B cell (primary cell): ENCODE data around the gene ILDR1. TPM values are rescaled to one million over a fixed set of nuclear protein-coding genes. Genes with fewer than 3 reads are reported as not detected.

ENCODE experiments used
- ATAC-seq: fragments of 200-7000 bp; cut with Tn5 transposase; one replicate; pipeline ENCODE4 v1.10.0; 2021; ENCODE audit warnings: low read depth, mild to moderate bottlenecking, moderate number of reproducible peaks, moderate library complexity
- CTCF ChIA-PET: fragments of 350-600 bp; sonication (Branson Sonifier 250); formaldehyde crosslinking; loops from one replicate; lab custom pipeline; 2021; ENCODE audit warnings: antibody characterized with exemption, inconsistent platforms; lab: Charles Lee
- POLR2A ChIA-PET: fragments of 350-600 bp; sonication (Branson Sonifier 250); formaldehyde crosslinking; loops from one replicate; lab custom pipeline; 2021; ENCODE audit warnings: antibody characterized with exemption; lab: Charles Lee
- DNase-seq: peaks from one replicate; pipeline ENCODE4 v3.0.0; 2013
- H2AFZ ChIP-seq: 2 replicates; pipeline ENCODE4 v1.6.1; 2012; ENCODE audit warnings: mild to moderate bottlenecking, low read depth, low read length; ENCODE audit not compliant: insufficient read depth, poor library complexity, severe bottlenecking
- H3K27ac ChIP-seq, 2 donors: 1 replicate in 1 of 2; 2 replicates in 1 of 2; pipeline ENCODE4 v1.5.1; 2012 to 2013; ENCODE audit warnings: low read length in 2 of 2, mild to moderate bottlenecking in 2 of 2, moderate library complexity in 1 of 2
- H3K27me3 ChIP-seq, 4 experiments: fragments of 200-600 bp in 1 of 4; sonication (generic) in 1 of 4; replicated peaks in 1 of 4; 1 replicate in 2 of 4; 2 replicates in 2 of 4; pipeline versions ENCODE4 v1.6.1 to v1.7.0; 2013 to 2016; ENCODE audit warnings: low read length in 3 of 4, mild to moderate bottlenecking in 2 of 4, mixed read lengths in 1 of 4, moderate library complexity in 1 of 4; ENCODE audit not compliant: insufficient read depth in 4 of 4, control insufficient read depth in 3 of 4; ENCODE audit errors: control extremely low read depth in 1 of 4
- H3K36me3 ChIP-seq, 2 experiments: replicated peaks in 1 of 2; 1 replicate in 1 of 2; 2 replicates in 1 of 2; pipeline versions ENCODE4 v1.6.1 to v1.7.1; 2013; ENCODE audit warnings: low read length in 1 of 2; ENCODE audit not compliant: insufficient read depth in 2 of 2, control insufficient read depth in 1 of 2; ENCODE audit errors: control extremely low read depth in 1 of 2, extremely low read depth in 1 of 2
- H3K4me1 ChIP-seq, 2 donors: fragments of 200-600 bp in 1 of 2; sonication (generic) in 1 of 2; 1 replicate in 1 of 2; 2 replicates in 1 of 2; pipeline versions ENCODE4 v1.5.1 to v1.6.1; 2013 to 2017; ENCODE audit warnings: low read length in 2 of 2; ENCODE audit not compliant: control insufficient read depth in 2 of 2, insufficient read depth in 2 of 2
- H3K4me2 ChIP-seq: replicated peaks from 2 replicates; pipeline ENCODE3; 2012; ENCODE audit warnings: mild to moderate bottlenecking, low read depth, low read length; ENCODE audit not compliant: poor library complexity, severe bottlenecking
- H3K4me3 ChIP-seq, 5 experiments: fragments of 200-600 bp in 1 of 5; sonication (generic) in 1 of 5; 1 replicate in 3 of 5; 2 replicates in 2 of 5; pipeline versions ENCODE4 v1.5.1 to v1.7.0; 2011 to 2016; ENCODE audit warnings: low read length in 4 of 5, mild to moderate bottlenecking in 4 of 5, low read depth in 2 of 5, control low read depth in 1 of 5, moderate library complexity in 1 of 5; ENCODE audit not compliant: insufficient read depth in 1 of 5; ENCODE audit errors: control extremely low read depth in 1 of 5, extremely low read depth in 1 of 5
- H3K79me2 ChIP-seq: fragments of 200-600 bp; sonication (generic); one replicate; pipeline ENCODE4 v1.6.0; 2016; ENCODE audit warnings: low read length; ENCODE audit not compliant: control insufficient read depth, insufficient read depth
- H3K9ac ChIP-seq: fragments of 200-600 bp; sonication (generic); 2 replicates; pipeline ENCODE4 v1.6.1; 2017; ENCODE audit warnings: mild to moderate bottlenecking, low read length, moderate library complexity
- H3K9me3 ChIP-seq, 3 donors: one replicate each; pipeline versions ENCODE4 v1.6.1 to v1.7.1; 2013; ENCODE audit warnings: low read length in 2 of 3; ENCODE audit not compliant: control insufficient read depth in 2 of 3, insufficient read depth in 1 of 3; ENCODE audit errors: control extremely low read depth in 1 of 3
- H4K20me1 ChIP-seq: 2 replicates; pipeline ENCODE4 v1.6.0; 2012; ENCODE audit warnings: mild to moderate bottlenecking, low read length; ENCODE audit not compliant: insufficient read depth, control insufficient read depth, poor library complexity, severe bottlenecking
- H3K27ac Mint-ChIP-seq: one replicate; pipeline ENCODE4 v1.8.0; 2021; ENCODE audit warnings: mixed read lengths
- H3K27me3 Mint-ChIP-seq: one replicate; pipeline ENCODE4 v1.8.0; 2021; ENCODE audit warnings: mixed read lengths
- H3K4me1 Mint-ChIP-seq: one replicate; pipeline ENCODE4 v1.8.0; 2021; ENCODE audit warnings: mixed read lengths
- H3K4me3 Mint-ChIP-seq: one replicate; pipeline ENCODE4 v1.8.0; 2021; ENCODE audit warnings: mixed read lengths
- H3K9me3 Mint-ChIP-seq: one replicate; pipeline ENCODE4 v1.8.0; 2022; ENCODE audit warnings: mixed read lengths; ENCODE audit not compliant: insufficient read depth
- CTCF ChIP-seq: fragments of 200-600 bp; IDR thresholded peaks from one replicate; pipeline ENCODE4 v1.8.0; 2022; ENCODE audit warnings: antibody characterized with exemption, mild to moderate bottlenecking
- EZH2 ChIP-seq: IDR thresholded peaks from 2 replicates; pipeline ENCODE4 v1.6.1; 2012; ENCODE audit warnings: borderline replicate concordance, low read depth, mild to moderate bottlenecking, moderate library complexity, low read length; ENCODE audit not compliant: insufficient read depth, poor library complexity, severe bottlenecking
- WGBS: methylation state at CpG from one replicate; pipeline ENCODE4 v1.1.5; 2013; ENCODE audit warnings: missing lambda C conversion rate; ENCODE audit not compliant: insufficient coverage; 5-methylcytosine and 5-hydroxymethylcytosine counted together
- intact Hi-C: fragments of 100-400 bp; cut with micrococcal nuclease; formaldehyde crosslinking; loops from one replicate; pipeline ENCODE4 v1.10.0; 2022
- polyA plus RNA-seq: library from polyadenylated mRNA; depleted of rRNA; stranded (reverse); fragments of >200 nt; gene quantifications from 2 replicates; pipeline ENCODE4 v1.2.3, GENCODE V29; 2012
- total RNA-seq, 2 donors: library from RNA; stranded (reverse); fragments of 120-200 nt in 1 of 2; gene quantifications; 1 replicate in 1 of 2; 2 replicates in 1 of 2; pipeline versions ENCODE4 v1.2.3 to v1.2.4, GENCODE V29; 2013 to 2022

ILDR1 gene
- total and polyA plus RNA-seq, 2 donors (not counting 1 experiment from before 2014, with no cell fraction given) = 1.9 to 4.7 TPM

- WGBS = no CpG with 5 or more reads among the region's 1 CpG
- Histone ChIP-seq H3K36me3 (no peaks in the 10 kb centered on the region), H3K27me3 (no peaks in the 10 kb centered on the region), H4K20me1 (no peaks in the 10 kb centered on the region), H3K4me1 (peaks cover 3 to 8% of the 10 kb centered on the region in 2 donors), H3K9ac (no peak overlapping the region), H3K9me3 (peaks cover 0 to 3% (median 2%) of the 10 kb centered on the region in 3 donors), H3K4me3 (no peak overlapping the region), H3K79me2 (no peaks in the 10 kb centered on the region), H2AFZ (no peak overlapping the region), H3K27ac (no peak overlapping the region), H3K4me2 (no peak overlapping the region)
- peaks cover 25% of the 10 kb centered on the region for H3K4me1 Mint-ChIP-seq
- intact Hi-C loops = no loop called here
- DNase-seq = no peak
- peaks cover 7% of the 10 kb centered on the region for H3K9me3 Mint-ChIP-seq
- no peak for TF ChIP-seq EZH2
- TF ChIP-seq CTCF = no peak
- H3K4me3 Mint-ChIP-seq = no peak overlapping the region
- CTCF ChIA-PET = interaction anchor here (0.9 kb wide), 1 partner anchor 24 kb away, joined by 3 read pairs; the partner anchor contains the start of gene CD86
- no peaks in the 10 kb centered on the region for H3K27me3 Mint-ChIP-seq
- ATAC-seq = no peak
- POLR2A ChIA-PET = no interaction called here
- H3K27ac Mint-ChIP-seq = no peak overlapping the region
These were observed 9.0 kb upstream of the ILDR1 start for GRCh38 chr3:122031123-122031468.

- H3K4me3 ChIP-seq = no peak overlapping the region
- H3K36me3 ChIP-seq = no peaks in the 10 kb centered on the region
- H3K9me3 ChIP-seq = peaks cover 0 to 3% (median 0%) of the 10 kb centered on the region in 3 donors
- ATAC-seq = no peak
- H3K27ac ChIP-seq = no peak overlapping the region
- no peak for DNase-seq
- no peaks in the 10 kb centered on the region for H3K27me3 Mint-ChIP-seq
- H3K4me1 Mint-ChIP-seq = peaks cover 24% of the 10 kb centered on the region
- ChIA-PET POLR2A (no interaction called here), CTCF (interaction anchor here (0.7 to 0.9 kb wide), 2 partner anchors 25 to 35 kb away, joined by 3 read pairs; partner anchors contain the start of gene CD86)
- peaks cover 2% of the 10 kb centered on the region for H3K9me3 Mint-ChIP-seq
- no peaks in the 10 kb centered on the region for H3K79me2 ChIP-seq
- H3K4me3 Mint-ChIP-seq = no peak overlapping the region
- no peaks in the 10 kb centered on the region for H3K27me3 ChIP-seq
- H2AFZ ChIP-seq = peak overlapping the region; percentile 24
- no peak overlapping the region for H3K9ac ChIP-seq
- intact Hi-C loops = no loop called here
- no CpG with 5 or more reads among the region's 3 CpGs for WGBS
- peaks cover 9 to 13% of the 10 kb centered on the region in 2 donors for H3K4me1 ChIP-seq
- H3K4me2 ChIP-seq = no peak overlapping the region
- no peak for TF ChIP-seq CTCF
- no peak for TF ChIP-seq EZH2
- H4K20me1 ChIP-seq = no peaks in the 10 kb centered on the region
- H3K27ac Mint-ChIP-seq = peak overlapping the region; percentile 23
These were observed 8.5 kb upstream of the ILDR1 start for GRCh38 chr3:122030381-122031122.
